ENCODE measurements around the gene PPEF2.
"Not testable (repeated sequence)": the region's sequence is repeated elsewhere in the genome, so short reads cannot be mapped to it uniquely, and the experiment has no call there.

PPEF2 gene

GRCh38 chr4:75891611-75892010 lies 10.6 kb downstream of the PPEF2 start:
- DNase-seq, result no peak

- DNase-seq, result no peak
Measured at GRCh38 chr4:75889537-75890199, 12.6 kb downstream of the PPEF2 start.

GRCh38 chr4:75886104-75886503 lies 16.1 kb downstream of the PPEF2 start:
- no peak for DNase-seq

- no peak for DNase-seq
Measured at GRCh38 chr4:75881476-75881875, 20.8 kb downstream of the PPEF2 start.

GRCh38 chr4:75880278-75880677 lies 22.0 kb downstream of the PPEF2 start:
- no peak for DNase-seq

GRCh38 chr4:75878246-75878756 lies 24.0 kb downstream of the PPEF2 start:
- DNase-seq, result no peak

GRCh38 chr4:75876218-75876617 lies 26.0 kb downstream of the PPEF2 start:
- DNase-seq, result no peak

- DNase-seq, result no peak
Measured at GRCh38 chr4:75869100-75869499, 33.2 kb downstream of the PPEF2 start.

GRCh38 chr4:75867130-75867529 lies 35.1 kb downstream of the PPEF2 start:
- no peak for DNase-seq

- no peak for DNase-seq
Measured at GRCh38 chr4:75860606-75861005, 41.6 kb downstream of the PPEF2 start.

GRCh38 chr4:75858721-75859120 lies 43.5 kb downstream of the PPEF2 start:
- DNase-seq, result no peak

GRCh38 chr4:75849461-75849860 lies 52.8 kb downstream of the PPEF2 start:
- DNase-seq, result no peak

- DNase-seq, result no peak
Measured at GRCh38 chr4:75848891-75849290, 53.4 kb downstream of the PPEF2 start.

- DNase-seq, result not testable (repeated sequence)
Measured at GRCh38 chr4:75848171-75848760, 54.0 kb downstream of the PPEF2 start.

GRCh38 chr4:75845992-75846391 lies 56.3 kb downstream of the PPEF2 start:
- no peak for DNase-seq

GRCh38 chr4:75844151-75844662 lies 58.0 kb downstream of the PPEF2 start:
- DNase-seq, result no peak

GRCh38 chr4:75843596-75843995 lies 58.7 kb downstream of the PPEF2 start:
- no peak for DNase-seq

GRCh38 chr4:75841641-75842520 lies 60.4 kb downstream of the PPEF2 start:
- no peak for DNase-seq

GRCh38 chr4:75834772-75835154 lies 67.5 kb downstream of the PPEF2 start:
- no peak for DNase-seq

- no peak for DNase-seq
Measured at GRCh38 chr4:75834095-75834771, 68.0 kb downstream of the PPEF2 start.

- no peak for DNase-seq
Measured at GRCh38 chr4:75831856-75832405, 70.3 kb downstream of the PPEF2 start.

GRCh38 chr4:75830906-75831305 lies 71.3 kb downstream of the PPEF2 start:
- no peak for DNase-seq

- DNase-seq, result no peak
Measured at GRCh38 chr4:75823812-75824211, 78.4 kb downstream of the PPEF2 start.

All from effector CD4-positive, alpha-beta T cell (primary cell).